DMS114 treated with DMSO at 0.1 percent for 48 hours (cell line): ENCODE measurements around the gene RGL2.
A peak's percentile ranks its signal among the peaks of the same experiment; 100 is the strongest.
"Not testable (repeated sequence)": the region's sequence is repeated elsewhere in the genome, so short reads cannot be mapped to it uniquely, and the experiment has no call there.

ENCODE experiments used
- DNase-seq: peaks from one replicate; lab custom pipeline; 2025; ENCODE audit not compliant: unreplicated experiment; lab: John Stamatoyannopoulos, UW

The RGL2 gene

GRCh38 chr6:33294086-33294823 lies 4.5 kb downstream of the RGL2 start:
- no peak for DNase-seq

- DNase-seq, result no peak
Measured at GRCh38 chr6:33292996-33293682, 5.6 kb downstream of the RGL2 start.

GRCh38 chr6:33290459-33290858 lies 8.3 kb downstream of the RGL2 start:
- DNase-seq, result no peak

- DNase-seq, result no peak
Measured at GRCh38 chr6:33289784-33290315, 8.9 kb downstream of the RGL2 start.

- peak; percentile 99 for DNase-seq
Measured at GRCh38 chr6:33288921-33289783, 9.6 kb downstream of the RGL2 start, which contains the start of the genes PFDN6 and WDR46. Gene PFDN6 (plus strand): TSS chr6:33289601. CDS start chr6:33289857, 256 bp downstream. Gene WDR46 (minus strand): TSS chr6:33289239. CDS start chr6:33289170, 69 bp downstream.

GRCh38 chr6:33288141-33288920 lies 10.4 kb downstream of the RGL2 start:
- DNase-seq, result no peak

- DNase-seq, result no peak
Measured at GRCh38 chr6:33286946-33287914, 11.5 kb downstream of the RGL2 start.

- not testable (repeated sequence) for DNase-seq
Measured at GRCh38 chr6:33285214-33285613, 13.5 kb downstream of the RGL2 start.

- DNase-seq, result no peak
Measured at GRCh38 chr6:33280539-33280938, 18.2 kb downstream of the RGL2 start.

GRCh38 chr6:33279971-33280511 lies 18.7 kb downstream of the RGL2 start:
- DNase-seq, result peak; percentile 78

GRCh38 chr6:33279257-33279695 lies 19.5 kb downstream of the RGL2 start:
- no peak for DNase-seq

GRCh38 chr6:33278810-33279209 lies 19.9 kb downstream of the RGL2 start:
- no peak for DNase-seq

GRCh38 chr6:33278392-33278741 lies 20.4 kb downstream of the RGL2 start:
- DNase-seq, result peak; percentile 36

GRCh38 chr6:33277663-33278391 lies 20.9 kb downstream of the RGL2 start:
- DNase-seq, result no peak

GRCh38 chr6:33276864-33277662 lies 21.7 kb downstream of the RGL2 start, which contains the start of gene B3GALT4:
Gene B3GALT4 (plus strand): TSS chr6:33277123. CDS start chr6:33277420, 297 bp downstream.
- DNase-seq, result peak; percentile 87

- peak; percentile 77 for DNase-seq
Measured at GRCh38 chr6:33276581-33276863, 22.2 kb downstream of the RGL2 start.

- DNase-seq, result not testable (repeated sequence)
Measured at GRCh38 chr6:33275795-33276580, 22.8 kb downstream of the RGL2 start.
